IMR-90 (cell line): ENCODE results near the gene SERPINB5. TPM values are rescaled to one million over a fixed set of nuclear protein-coding genes. Genes with fewer than 3 reads are reported as not detected.

Source experiments
- ATAC-seq: fragments of 200-7000 bp; cut with Tn5 transposase; 2 replicates; pipeline ENCODE4 v1.9.1; 2020; ENCODE audit warnings: low read depth, mild to moderate bottlenecking, moderate library complexity
- BruUV-seq: library from RNA; stranded (reverse); fragments of 400-500 nt; replicated peaks from 2 replicates; lab custom pipeline; 2021; lab: Mats Ljungman, UMichigan
- CTCF ChIA-PET: fragments of 300-600 bp; formaldehyde crosslinking; extraction: SDS; loops from one replicate; lab custom pipeline; 2021; ENCODE audit warnings: antibody characterized with exemption; lab: Yijun Ruan, JAX
- POLR2A ChIA-PET: fragments of 300-600 bp; sonication (Branson Sonifier 250); formaldehyde crosslinking; loops from one replicate; lab custom pipeline; 2022; ENCODE audit warnings: antibody characterized with exemption; ENCODE audit not compliant: unreplicated experiment; lab: Charles Lee
- DNase-seq: peaks from one replicate; pipeline ENCODE4 v3.0.0; 2013
- H2AFZ ChIP-seq: replicated peaks from 2 replicates; pipeline ENCODE3; 2013; ENCODE audit warnings: low read length, mild to moderate bottlenecking; ENCODE audit not compliant: poor library complexity
- H2AK5ac ChIP-seq: 2 replicates; pipeline ENCODE4 v1.6.1; 2013; ENCODE audit warnings: low read depth, low read length, inconsistent platforms
- H2AK9ac ChIP-seq: replicated peaks from 2 replicates; pipeline ENCODE3; 2013; ENCODE audit warnings: mild to moderate bottlenecking, low read depth, low read length, moderate library complexity; ENCODE audit not compliant: poor library complexity
- H2BK120ac ChIP-seq: 2 replicates; pipeline ENCODE4 v1.6.1; 2013; ENCODE audit warnings: low read depth, low read length, inconsistent platforms
- H2BK15ac ChIP-seq: 3 replicates; pipeline ENCODE4 v1.6.1; 2013; ENCODE audit warnings: low read depth, low read length, inconsistent platforms
- H2BK20ac ChIP-seq: 2 replicates; pipeline ENCODE4 v1.6.1; 2013; ENCODE audit warnings: low read depth, mild to moderate bottlenecking, inconsistent platforms, low read length, moderate library complexity
- H2BK5ac ChIP-seq: 2 replicates; pipeline ENCODE4 v1.6.1; 2013; ENCODE audit warnings: mild to moderate bottlenecking, low read depth, low read length, inconsistent platforms; ENCODE audit not compliant: poor library complexity, severe bottlenecking
- H3K14ac ChIP-seq: replicated peaks from 2 replicates; pipeline ENCODE4 v1.6.1; 2013; ENCODE audit warnings: low read depth, low read length, inconsistent platforms
- H3K18ac ChIP-seq: 2 replicates; pipeline ENCODE4 v1.6.1; 2013; ENCODE audit warnings: low read depth, low read length, control low read depth
- H3K23ac ChIP-seq: 2 replicates; pipeline ENCODE4 v1.6.1; 2013; ENCODE audit warnings: low read depth, low read length, inconsistent platforms
- H3K27ac ChIP-seq: 2 replicates; pipeline ENCODE4 v1.5.1; 2013; ENCODE audit warnings: mild to moderate bottlenecking, control low read depth, low read length; ENCODE audit not compliant: insufficient read depth
- H3K27me3 ChIP-seq: 2 replicates; pipeline ENCODE4 v1.6.1; 2013; ENCODE audit warnings: low read length; ENCODE audit not compliant: control insufficient read depth, insufficient read depth
- H3K36me3 ChIP-seq: 2 replicates; pipeline ENCODE4 v1.6.1; 2013; ENCODE audit warnings: low read length, mixed read lengths; ENCODE audit not compliant: control insufficient read depth, insufficient read depth
- H3K4ac ChIP-seq: 2 replicates; pipeline ENCODE4 v1.6.1; 2013; ENCODE audit warnings: low read depth, low read length, inconsistent platforms
- H3K4me1 ChIP-seq: 2 replicates; pipeline ENCODE4 v1.6.1; 2013; ENCODE audit warnings: low read length, mixed read lengths; ENCODE audit not compliant: control insufficient read depth, insufficient read depth
- H3K4me2 ChIP-seq: 2 replicates; pipeline ENCODE4 v1.6.1; 2013; ENCODE audit warnings: low read depth, mild to moderate bottlenecking, control low read depth, low read length, moderate library complexity
- H3K4me3 ChIP-seq: 2 replicates; pipeline ENCODE4 v1.5.1; 2013; ENCODE audit warnings: low read depth, mild to moderate bottlenecking, control low read depth, low read length, moderate library complexity; ENCODE audit not compliant: insufficient read depth
- H3K56ac ChIP-seq: 2 replicates; pipeline ENCODE4 v1.6.1; 2013; ENCODE audit warnings: low read length, inconsistent platforms; ENCODE audit not compliant: insufficient read depth; ENCODE audit errors: extremely low read depth
- H3K79me1 ChIP-seq, 2 experiments: 2 replicates each; pipeline ENCODE4 v1.6.1; 2013; ENCODE audit warnings: low read length in 2 of 2, inconsistent platforms in 1 of 2, low read depth in 1 of 2
- H3K9ac ChIP-seq: 2 replicates; pipeline ENCODE4 v1.6.1; 2013; ENCODE audit warnings: low read depth, low read length, control low read depth
- H3K9me1 ChIP-seq: 2 replicates; pipeline ENCODE4 v1.6.1; 2013; ENCODE audit warnings: low read length, inconsistent platforms; ENCODE audit not compliant: insufficient read depth
- H3K9me3 ChIP-seq: 2 replicates; pipeline ENCODE4 v1.6.1; 2013; ENCODE audit warnings: low read length; ENCODE audit not compliant: control insufficient read depth, insufficient read depth
- H4K20me1 ChIP-seq: 2 replicates; pipeline ENCODE4 v1.6.1; 2013; ENCODE audit warnings: low read length, inconsistent platforms; ENCODE audit not compliant: insufficient read depth
- H4K5ac ChIP-seq: 2 replicates; pipeline ENCODE4 v1.6.1; 2013; ENCODE audit warnings: mild to moderate bottlenecking, low read depth, low read length, control low read depth
- H4K8ac ChIP-seq, 2 experiments: 2 replicates each; pipeline ENCODE4 v1.6.1; 2013; ENCODE audit warnings: low read depth in 2 of 2, low read length in 2 of 2, control low read depth in 1 of 2, inconsistent platforms in 1 of 2
- H4K91ac ChIP-seq: 2 replicates; pipeline ENCODE4 v1.6.1; 2013; ENCODE audit warnings: low read depth, low read length, inconsistent platforms; ENCODE audit not compliant: insufficient read depth
- BHLHE40 ChIP-seq: fragments of 150-350 bp; IDR thresholded peaks from 2 replicates; pipeline ENCODE4 v1.6.1; 2016; ENCODE audit warnings: mild to moderate bottlenecking, low read depth, low read length
- CEBPB ChIP-seq: IDR thresholded peaks from 2 replicates; pipeline ENCODE4 v1.6.1; 2012; ENCODE audit warnings: low read depth, low read length, improper control_type of control experiment
- CHD1 ChIP-seq: IDR thresholded peaks from 2 replicates; pipeline ENCODE4 v1.6.1; 2012; ENCODE audit warnings: low read depth, low read length, improper control_type of control experiment
- CTCF ChIP-seq: conservative IDR thresholded peaks from 2 replicates; pipeline ENCODE4 v1.5.1; 2012; ENCODE audit warnings: mild to moderate bottlenecking, low read depth, low read length, improper control_type of control experiment
- ELK1 ChIP-seq: fragments of 150-350 bp; IDR thresholded peaks from 2 replicates; pipeline ENCODE4 v1.6.1; 2016; ENCODE audit warnings: low read depth, mild to moderate bottlenecking, low read length, moderate library complexity, borderline replicate concordance
- FOS ChIP-seq: fragments of 150-350 bp; IDR thresholded peaks from 2 replicates; pipeline ENCODE4 v1.6.1; 2016; ENCODE audit warnings: low read depth, low read length
- MAFK ChIP-seq: IDR thresholded peaks from 2 replicates; pipeline ENCODE4 v1.6.1; 2012; ENCODE audit warnings: low read depth, low read length, improper control_type of control experiment
- MAZ ChIP-seq: IDR thresholded peaks from 2 replicates; pipeline ENCODE4 v1.6.1; 2012; ENCODE audit warnings: low read depth, mild to moderate bottlenecking, low read length, improper control_type of control experiment, moderate library complexity, borderline replicate concordance
- MXI1 ChIP-seq: IDR thresholded peaks from 2 replicates; pipeline ENCODE4 v1.6.1; 2012; ENCODE audit warnings: low read depth, mild to moderate bottlenecking, low read length, moderate library complexity, borderline replicate concordance
- NFE2L2 ChIP-seq: fragments of 150-350 bp; IDR thresholded peaks from 2 replicates; pipeline ENCODE4 v1.6.1; 2016; ENCODE audit warnings: low read depth, mild to moderate bottlenecking, low read length
- POLR2A ChIP-seq: IDR thresholded peaks from 2 replicates; pipeline ENCODE4 v1.6.1; 2012; ENCODE audit warnings: mild to moderate bottlenecking, low read depth, low read length
- RAD21 ChIP-seq: IDR thresholded peaks from 2 replicates; pipeline ENCODE4 v1.6.1; 2012; ENCODE audit warnings: low read length, improper control_type of control experiment
- RCOR1 ChIP-seq: IDR thresholded peaks from 2 replicates; pipeline ENCODE4 v1.6.1; 2012; ENCODE audit warnings: mild to moderate bottlenecking, low read length, improper control_type of control experiment; ENCODE audit not compliant: insufficient replicate concordance
- RFX5 ChIP-seq: IDR thresholded peaks from 2 replicates; pipeline ENCODE4 v1.8.0; 2012; ENCODE audit warnings: low read depth, mild to moderate bottlenecking, low read length, moderate library complexity
- SMC3 ChIP-seq: fragments of 150-350 bp; IDR thresholded peaks from 2 replicates; pipeline ENCODE4 v1.6.1; 2016; ENCODE audit warnings: low read depth, mild to moderate bottlenecking, antibody characterized with exemption, low read length, moderate library complexity
- USF2 ChIP-seq: fragments of 150-350 bp; IDR thresholded peaks from 2 replicates; pipeline ENCODE4 v1.6.1; 2017; ENCODE audit warnings: mild to moderate bottlenecking, antibody characterized with exemption, low read length, low read depth
- WGBS, 2 experiments: methylation state at CpG; one replicate each; pipeline versions ENCODE4 v1.1.5 to v1.1.7; 2013; ENCODE audit warnings: missing lambda C conversion rate in 2 of 2; ENCODE audit not compliant: insufficient read length in 1 of 2; ENCODE audit errors: extremely low coverage in 2 of 2; 5-methylcytosine and 5-hydroxymethylcytosine counted together
- dilution Hi-C: fragments of 300-500 bp; cut with HindIII; formaldehyde crosslinking; loops from one replicate; pipeline ENCODE4 v1.14.3; 2018; ENCODE audit warnings: low sequenced_read_pairs; ENCODE audit not compliant: unreplicated experiment
- in situ Hi-C: fragments of 300-500 bp; cut with MboI; formaldehyde crosslinking; loops from 3 replicates; pipeline ENCODE4 v1.14.3; 2019; ENCODE audit warnings: low sequenced_read_pairs, inconsistent platforms, mixed read lengths
- intact Hi-C: fragments of 100-400 bp; cut with micrococcal nuclease; formaldehyde crosslinking; loops from 2 replicates; pipeline ENCODE4 v1.10.0; 2022
- polyA plus RNA-seq, 3 experiments: library from polyadenylated mRNA; depleted of rRNA; stranded (reverse); fragments of >200 nt; gene quantifications; 2 replicates each; pipeline ENCODE4 v1.2.3, GENCODE V29; 2012; ENCODE audit warnings: low replicate concordance in 1 of 3
- total RNA-seq: library from RNA; depleted of rRNA; stranded (reverse); fragments of >200 nt; gene quantifications from 2 replicates; pipeline ENCODE4 v1.2.3, GENCODE V29; 2012

Gene SERPINB5
- total and polyA plus RNA-seq, 2 of the 4 experiments (the other 2 are of a cell fraction) = not detected

- H3K27ac ChIP-seq = no peak overlapping the region
- peak; percentile 67 for ATAC-seq
- no peak overlapping the region for H2AFZ ChIP-seq
- no peak overlapping the region for H2AK9ac ChIP-seq
- no peaks in the 10 kb centered on the region for H3K36me3 ChIP-seq
- no peak overlapping the region for H3K23ac ChIP-seq
- H3K4me2 ChIP-seq = peak overlapping the region; percentile 28; the same call in 1 of the 2 replicates
- no peak overlapping the region for H2BK5ac ChIP-seq
- no peak overlapping the region for H2BK120ac ChIP-seq
- no peak overlapping the region for H2BK15ac ChIP-seq
- H3K18ac ChIP-seq = no peak overlapping the region
- H4K20me1 ChIP-seq = no peaks in the 10 kb centered on the region
- no peak overlapping the region for H4K91ac ChIP-seq
- dilution Hi-C loops (no loop called here), intact Hi-C loops (no loop called here), in situ Hi-C loops (no loop called here)
- H3K56ac ChIP-seq = no peak overlapping the region
- no peaks in the 10 kb centered on the region for H3K9me3 ChIP-seq
- H2AK5ac ChIP-seq = no peak overlapping the region
- WGBS, 2 experiments = no CpG with 5 or more reads among the region's 1 CpG
- no peak overlapping the region for H3K4ac ChIP-seq
- H3K9ac ChIP-seq = no peak overlapping the region
- peak; percentile 62 for DNase-seq
- no peak overlapping the region for H3K4me3 ChIP-seq
- ChIA-PET POLR2A (no interaction called here), CTCF (no interaction called here)
- no peaks in the 10 kb centered on the region for H3K9me1 ChIP-seq
- no peaks in the 10 kb centered on the region for H3K79me1 ChIP-seq
- BruUV-seq = no TSS peak
- H4K5ac ChIP-seq = no peak overlapping the region
- H3K4me1 ChIP-seq = no peaks in the 10 kb centered on the region
- no peak overlapping the region for H3K14ac ChIP-seq
- peaks cover 3% of the 10 kb centered on the region; the same call in 1 of the 2 replicates for H3K27me3 ChIP-seq
- no peak for TF ChIP-seq NFE2L2
- TF ChIP-seq RCOR1 = no peak
- TF ChIP-seq POLR2A = no peak
- no peak for TF ChIP-seq MXI1
- no peak for TF ChIP-seq MAFK
- no peak for TF ChIP-seq RFX5
- no peak for TF ChIP-seq RAD21
- no peak for TF ChIP-seq CEBPB
- TF ChIP-seq FOS = no peak
- no peak for TF ChIP-seq BHLHE40
- TF ChIP-seq USF2 = no peak
- no peak for TF ChIP-seq SMC3
- TF ChIP-seq CHD1 = no peak
- no peak for TF ChIP-seq ELK1
- TF ChIP-seq CTCF = no peak
- no peak for TF ChIP-seq MAZ
- no peak overlapping the region for H4K8ac ChIP-seq
- no peak overlapping the region for H2BK20ac ChIP-seq
Observed at GRCh38 chr18:63553081-63553480, 76.3 kb downstream of the SERPINB5 start.
